ENCODE measurements around the gene BARX1. TPM values are rescaled to one million over a fixed set of nuclear protein-coding genes. Genes with fewer than 3 reads are reported as not detected.

BARX1 gene
- total and polyA plus RNA-seq, 3 experiments from 2014 or later: not detected

- Mint-ChIP-seq H3K27me3 (peaks cover 2 to 7% of the 10 kb centered on the region in 2 donors), H3K27ac (no peak overlapping the region), H3K4me3 (no peak overlapping the region), H3K36me3 (no peaks in the 10 kb centered on the region), H3K4me1 (no peaks in the 10 kb centered on the region), H3K9me3 (no peaks in the 10 kb centered on the region)
- Histone ChIP-seq H3K36me3 (ENCODE audit: insufficient read depth, low read length) (no peaks in the 10 kb centered on the region), H3K4me1 (ENCODE audit: insufficient read depth, low read length) (no peaks in the 10 kb centered on the region), H3K4me3 (ENCODE audit: low read length) (no peak overlapping the region), H3K9me3 (ENCODE audit: low read length) (no peaks in the 10 kb centered on the region), H3K27me3 (ENCODE audit: insufficient read depth, low read length, poor library complexity, severe bottlenecking) (no peaks in the 10 kb centered on the region), H3K27ac (ENCODE audit: low read depth, low read length) (no peak overlapping the region)
- no peak for DNase-seq
- POLR2A ChIA-PET: no interaction called here
- CTCF ChIA-PET: no interaction called here
Observed at GRCh38 chr9:93917121-93917853, 37.9 kb downstream of the BARX1 start.

- Mint-ChIP-seq H3K36me3 (no peaks in the 10 kb centered on the region), H3K27me3 (peaks cover 0 to 3% of the 10 kb centered on the region in 2 donors), H3K9me3 (no peaks in the 10 kb centered on the region), H3K27ac (no peak overlapping the region), H3K4me1 (no peaks in the 10 kb centered on the region), H3K4me3 (no peak overlapping the region)
- Histone ChIP-seq H3K4me1 (ENCODE audit: insufficient read depth, low read length) (no peaks in the 10 kb centered on the region), H3K4me3 (ENCODE audit: low read length) (no peak overlapping the region), H3K27ac (ENCODE audit: low read depth, low read length) (no peak overlapping the region), H3K36me3 (ENCODE audit: insufficient read depth, low read length) (no peaks in the 10 kb centered on the region), H3K9me3 (ENCODE audit: low read length) (no peaks in the 10 kb centered on the region), H3K27me3 (ENCODE audit: insufficient read depth, low read length, poor library complexity, severe bottlenecking) (no peaks in the 10 kb centered on the region)
- DNase-seq: no peak
- POLR2A ChIA-PET: no interaction called here
- CTCF ChIA-PET: no interaction called here
Observed at GRCh38 chr9:93916358-93916757, 38.8 kb downstream of the BARX1 start.

GRCh38 chr9:93911801-93912554, 43.2 kb downstream of the BARX1 start:
- H3K4me3 ChIP-seq (ENCODE audit: low read length): no peak overlapping the region
- no peaks in the 10 kb centered on the region for H3K36me3 Mint-ChIP-seq
- no peaks in the 10 kb centered on the region for H3K36me3 ChIP-seq (ENCODE audit: insufficient read depth, low read length)
- peaks cover 0 to 1% (median 0%) of the 10 kb centered on the region in 3 donors for H3K4me1 Mint-ChIP-seq
- ChIA-PET CTCF (no interaction called here), POLR2A (no interaction called here)
- no peak overlapping the region for H3K27ac ChIP-seq (ENCODE audit: low read depth, low read length)
- no peaks in the 10 kb centered on the region for H3K4me1 ChIP-seq (ENCODE audit: insufficient read depth, low read length)
- H3K4me3 Mint-ChIP-seq: no peak overlapping the region
- H3K27ac Mint-ChIP-seq: no peak overlapping the region
- no peaks in the 10 kb centered on the region for H3K9me3 ChIP-seq (ENCODE audit: low read length)
- no peak for DNase-seq
- H3K27me3 ChIP-seq (ENCODE audit: insufficient read depth, low read length, poor library complexity, severe bottlenecking): no peaks in the 10 kb centered on the region
- peaks cover 6 to 20% of the 10 kb centered on the region in 2 donors for H3K27me3 Mint-ChIP-seq
- no peaks in the 10 kb centered on the region for H3K9me3 Mint-ChIP-seq

GRCh38 chr9:93911136-93911745, 43.9 kb downstream of the BARX1 start:
- Mint-ChIP-seq H3K27ac (no peak overlapping the region), H3K4me3 (no peak overlapping the region)

GRCh38 chr9:93910598-93910997, 44.6 kb downstream of the BARX1 start:
- Histone ChIP-seq H3K27me3 (ENCODE audit: insufficient read depth, low read length, poor library complexity, severe bottlenecking) (no peaks in the 10 kb centered on the region), H3K4me1 (ENCODE audit: insufficient read depth, low read length) (no peaks in the 10 kb centered on the region), H3K27ac (ENCODE audit: low read depth, low read length) (no peak overlapping the region), H3K36me3 (ENCODE audit: insufficient read depth, low read length) (no peaks in the 10 kb centered on the region), H3K4me3 (ENCODE audit: low read length) (no peak overlapping the region), H3K9me3 (ENCODE audit: low read length) (no peaks in the 10 kb centered on the region)
- peak in 1 of 5 donors; percentile 27 for DNase-seq
- H3K27ac Mint-ChIP-seq: no peak overlapping the region
- POLR2A ChIA-PET: no interaction called here
- H3K4me3 Mint-ChIP-seq: no peak overlapping the region
- no peaks in the 10 kb centered on the region for H3K36me3 Mint-ChIP-seq
- peaks cover 0 to 1% (median 0%) of the 10 kb centered on the region in 3 donors for H3K4me1 Mint-ChIP-seq
- H3K27me3 Mint-ChIP-seq: peaks cover 9 to 24% of the 10 kb centered on the region in 2 donors
- CTCF ChIA-PET: no interaction called here
- no peaks in the 10 kb centered on the region for H3K9me3 Mint-ChIP-seq

More at GRCh38 chr9:93911136-93911745, 43.9 kb downstream of the BARX1 start:
- no peaks in the 10 kb centered on the region for H3K9me3 ChIP-seq (ENCODE audit: low read length)
- no peaks in the 10 kb centered on the region for H3K36me3 Mint-ChIP-seq
- ChIA-PET POLR2A (no interaction called here), CTCF (no interaction called here)
- H3K4me3 ChIP-seq (ENCODE audit: low read length): no peak overlapping the region
- H3K4me1 ChIP-seq (ENCODE audit: insufficient read depth, low read length): no peaks in the 10 kb centered on the region
- H3K9me3 Mint-ChIP-seq: no peaks in the 10 kb centered on the region
- DNase-seq: no peak
- no peaks in the 10 kb centered on the region for H3K27me3 ChIP-seq (ENCODE audit: insufficient read depth, low read length, poor library complexity, severe bottlenecking)
- H3K36me3 ChIP-seq (ENCODE audit: insufficient read depth, low read length): no peaks in the 10 kb centered on the region
- H3K27ac ChIP-seq (ENCODE audit: low read depth, low read length): no peak overlapping the region
- peaks cover 9 to 23% of the 10 kb centered on the region in 2 donors for H3K27me3 Mint-ChIP-seq
- H3K4me1 Mint-ChIP-seq: peaks cover 0 to 1% (median 0%) of the 10 kb centered on the region in 3 donors

GRCh38 chr9:93910196-93910595, 45.0 kb downstream of the BARX1 start:
- Mint-ChIP-seq H3K4me1 (peaks cover 0 to 1% (median 0%) of the 10 kb centered on the region in 3 donors), H3K27me3 (peaks cover 10 to 24% of the 10 kb centered on the region in 2 donors), H3K4me3 (no peak overlapping the region), H3K27ac (no peak overlapping the region), H3K9me3 (no peaks in the 10 kb centered on the region), H3K36me3 (no peaks in the 10 kb centered on the region)
- H3K9me3 ChIP-seq (ENCODE audit: low read length): no peaks in the 10 kb centered on the region
- ChIA-PET POLR2A (no interaction called here), CTCF (no interaction called here)
- H3K4me1 ChIP-seq (ENCODE audit: insufficient read depth, low read length): no peaks in the 10 kb centered on the region
- H3K27ac ChIP-seq (ENCODE audit: low read depth, low read length): no peak overlapping the region
- no peak overlapping the region for H3K4me3 ChIP-seq (ENCODE audit: low read length)
- H3K36me3 ChIP-seq (ENCODE audit: insufficient read depth, low read length): no peaks in the 10 kb centered on the region
- H3K27me3 ChIP-seq (ENCODE audit: insufficient read depth, low read length, poor library complexity, severe bottlenecking): no peaks in the 10 kb centered on the region
- DNase-seq: peak in 1 of 5 donors; percentile 33

GRCh38 chr9:93909242-93909616, 45.9 kb downstream of the BARX1 start:
- H3K27me3 Mint-ChIP-seq: peaks cover 10 to 27% of the 10 kb centered on the region in 2 donors
- Histone ChIP-seq H3K4me1 (ENCODE audit: insufficient read depth, low read length) (no peaks in the 10 kb centered on the region), H3K4me3 (ENCODE audit: low read length) (no peak overlapping the region), H3K27me3 (ENCODE audit: insufficient read depth, low read length, poor library complexity, severe bottlenecking) (no peaks in the 10 kb centered on the region), H3K36me3 (ENCODE audit: insufficient read depth, low read length) (no peaks in the 10 kb centered on the region), H3K9me3 (ENCODE audit: low read length) (no peaks in the 10 kb centered on the region), H3K27ac (ENCODE audit: low read depth, low read length) (no peak overlapping the region)
- ChIA-PET CTCF (no interaction called here), POLR2A (no interaction called here)
- H3K9me3 Mint-ChIP-seq: no peaks in the 10 kb centered on the region
- no peaks in the 10 kb centered on the region for H3K36me3 Mint-ChIP-seq
- no peak overlapping the region for H3K4me3 Mint-ChIP-seq
- no peak overlapping the region for H3K27ac Mint-ChIP-seq
- peak in 1 of 5 donors; percentile 12 for DNase-seq
- peaks cover 0 to 1% (median 0%) of the 10 kb centered on the region in 3 donors for H3K4me1 Mint-ChIP-seq

GRCh38 chr9:93908591-93909241, 46.4 kb downstream of the BARX1 start:
- Histone ChIP-seq H3K4me3 (ENCODE audit: low read length) (no peak overlapping the region), H3K36me3 (ENCODE audit: insufficient read depth, low read length) (no peaks in the 10 kb centered on the region), H3K27ac (ENCODE audit: low read depth, low read length) (no peak overlapping the region), H3K27me3 (ENCODE audit: insufficient read depth, low read length, poor library complexity, severe bottlenecking) (no peaks in the 10 kb centered on the region), H3K4me1 (ENCODE audit: insufficient read depth, low read length) (no peaks in the 10 kb centered on the region), H3K9me3 (ENCODE audit: low read length) (no peaks in the 10 kb centered on the region)
- CTCF ChIA-PET: no interaction called here
- Mint-ChIP-seq H3K36me3 (no peaks in the 10 kb centered on the region), H3K4me1 (peaks cover 0 to 1% (median 0%) of the 10 kb centered on the region in 3 donors), H3K27me3 (peaks cover 10 to 27% of the 10 kb centered on the region in 2 donors), H3K4me3 (no peak overlapping the region), H3K9me3 (no peaks in the 10 kb centered on the region), H3K27ac (no peak overlapping the region)
- POLR2A ChIA-PET: no interaction called here
- DNase-seq: peak in 1 of 5 donors; percentile 35

Measured in CD8-positive, alpha-beta memory T cell (primary cell).